Activated CD4-positive, alpha-beta T cell treated with anti-CD3 and anti-CD28 coated beads, Interleukin-2, Interleukin-4, amounts not matched to agents 100 ng/mL and 50 ng/mL, durations not matched to agents 16 hours and 8 hours (primary cell): ENCODE results near the gene UBALD1.
"Not testable (repeated sequence)": the region's sequence is repeated elsewhere in the genome, so short reads cannot be mapped to it uniquely, and the experiment has no call there.

ENCODE experiments used
- DNase-seq: peaks from one replicate; pipeline ENCODE4 v3.0.0-alpha.2; 2020; ENCODE audit warnings: low spot score

Gene UBALD1

GRCh38 chr16:4599037-4599436, 15.7 kb downstream of the UBALD1 start:
- DNase-seq: no peak

GRCh38 chr16:4597174-4597573, 17.5 kb downstream of the UBALD1 start:
- no peak for DNase-seq

GRCh38 chr16:4594433-4595410, 20.0 kb downstream of the UBALD1 start:
- DNase-seq: no peak

GRCh38 chr16:4593086-4593485, 21.6 kb downstream of the UBALD1 start:
- no peak for DNase-seq

- no peak for DNase-seq
Measured at GRCh38 chr16:4591706-4592470, 22.8 kb downstream of the UBALD1 start.

- no peak for DNase-seq
Measured at GRCh38 chr16:4591191-4591590, 23.5 kb downstream of the UBALD1 start.

GRCh38 chr16:4588961-4589360, 25.7 kb downstream of the UBALD1 start:
- DNase-seq: no peak

- DNase-seq: no peak
Measured at GRCh38 chr16:4588386-4588785, 26.3 kb downstream of the UBALD1 start.

- no peak for DNase-seq
Measured at GRCh38 chr16:4586291-4586690, 28.4 kb downstream of the UBALD1 start.

- DNase-seq: no peak
Measured at GRCh38 chr16:4583906-4584305, 30.8 kb downstream of the UBALD1 start.

GRCh38 chr16:4580250-4580649, 34.4 kb downstream of the UBALD1 start:
- no peak for DNase-seq

GRCh38 chr16:4578961-4579530, 35.6 kb downstream of the UBALD1 start:
- DNase-seq: no peak

GRCh38 chr16:4576008-4576407, 38.7 kb downstream of the UBALD1 start:
- DNase-seq: no peak

GRCh38 chr16:4574919-4575705, 39.6 kb downstream of the UBALD1 start:
- no peak for DNase-seq

GRCh38 chr16:4573926-4574325, 40.8 kb downstream of the UBALD1 start:
- DNase-seq: not testable (repeated sequence)

- no peak for DNase-seq
Measured at GRCh38 chr16:4572715-4573114, 42.0 kb downstream of the UBALD1 start.

- DNase-seq: no peak
Measured at GRCh38 chr16:4570688-4571321, 43.9 kb downstream of the UBALD1 start.

- DNase-seq: no peak
Measured at GRCh38 chr16:4570086-4570485, 44.6 kb downstream of the UBALD1 start.

- peak; percentile 13 for DNase-seq
Measured at GRCh38 chr16:4566144-4566543, 48.5 kb downstream of the UBALD1 start.

GRCh38 chr16:4564661-4565267, 49.9 kb downstream of the UBALD1 start:
- no peak for DNase-seq

- DNase-seq: no peak
Measured at GRCh38 chr16:4561596-4561995, 53.1 kb downstream of the UBALD1 start.
